Gastrocnemius medialis (tissue), 4 donors: ENCODE results near the gene GREB1.

Source experiments
- POLR2A ChIP-seq, 2 donors: fragments of 450-650 bp; IDR thresholded peaks; one replicate each; pipeline ENCODE4 v1.6.1; 2017; ENCODE audit warnings: antibody characterized with exemption in 2 of 2, mild to moderate bottlenecking in 2 of 2, moderate library complexity in 2 of 2
- TF ChIP-seq, protein P1 (sequence below), 5 experiments: fragments of 450-650 bp in 3 of 5; fragments of 200-600 bp in 2 of 5; sonication (generic) in 2 of 5; IDR thresholded peaks in 4 of 5; conservative IDR thresholded peaks in 1 of 5; 1 replicate in 4 of 5; 2 replicates in 1 of 5; pipeline ENCODE4 v1.5.1; 2016 to 2019; ENCODE audit warnings: antibody characterized with exemption in 5 of 5, mild to moderate bottlenecking in 3 of 5, moderate library complexity in 3 of 5

DNA sequence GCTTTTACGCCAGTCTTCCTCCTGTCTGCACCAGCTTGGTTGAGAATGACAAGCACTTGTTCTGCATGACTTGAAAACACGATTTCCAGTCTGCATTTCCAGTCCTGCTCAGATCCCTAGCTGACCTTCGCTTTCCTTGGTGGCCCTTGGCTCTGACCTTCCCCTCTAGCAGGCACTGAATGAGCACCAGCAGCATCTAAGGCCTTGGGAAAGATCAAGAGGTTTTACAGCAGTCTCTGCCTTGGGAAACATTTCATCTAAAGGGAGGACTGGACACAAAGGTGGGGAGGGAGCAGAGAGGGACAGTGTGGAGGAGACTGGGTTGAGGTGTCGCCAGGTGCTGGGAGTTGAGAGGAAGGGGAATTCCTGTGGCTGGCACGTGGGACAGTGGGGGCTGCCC, 105.7 kb downstream of the GREB1 start:
- TF ChIP-seq, protein P1, sequence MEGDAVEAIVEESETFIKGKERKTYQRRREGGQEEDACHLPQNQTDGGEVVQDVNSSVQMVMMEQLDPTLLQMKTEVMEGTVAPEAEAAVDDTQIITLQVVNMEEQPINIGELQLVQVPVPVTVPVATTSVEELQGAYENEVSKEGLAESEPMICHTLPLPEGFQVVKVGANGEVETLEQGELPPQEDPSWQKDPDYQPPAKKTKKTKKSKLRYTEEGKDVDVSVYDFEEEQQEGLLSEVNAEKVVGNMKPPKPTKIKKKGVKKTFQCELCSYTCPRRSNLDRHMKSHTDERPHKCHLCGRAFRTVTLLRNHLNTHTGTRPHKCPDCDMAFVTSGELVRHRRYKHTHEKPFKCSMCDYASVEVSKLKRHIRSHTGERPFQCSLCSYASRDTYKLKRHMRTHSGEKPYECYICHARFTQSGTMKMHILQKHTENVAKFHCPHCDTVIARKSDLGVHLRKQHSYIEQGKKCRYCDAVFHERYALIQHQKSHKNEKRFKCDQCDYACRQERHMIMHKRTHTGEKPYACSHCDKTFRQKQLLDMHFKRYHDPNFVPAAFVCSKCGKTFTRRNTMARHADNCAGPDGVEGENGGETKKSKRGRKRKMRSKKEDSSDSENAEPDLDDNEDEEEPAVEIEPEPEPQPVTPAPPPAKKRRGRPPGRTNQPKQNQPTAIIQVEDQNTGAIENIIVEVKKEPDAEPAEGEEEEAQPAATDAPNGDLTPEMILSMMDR (IDR thresholded peaks at IDR 0.05 in 4 of 5, conservative IDR thresholded peaks at IDR 0.05 in 1 of 5), result no peak
- no peak for TF ChIP-seq POLR2A (IDR thresholded peaks at IDR 0.05)
